GM12878 (cell line): ENCODE results near the gene PCCA. TPM values are rescaled to one million over a fixed set of nuclear protein-coding genes. Genes with fewer than 3 reads are reported as not detected.

Experiments
- BACH1 ChIP-seq: fragments of 450-650 bp; IDR thresholded peaks from 2 replicates; pipeline ENCODE4 v1.6.1; 2017; ENCODE audit warnings: mild to moderate bottlenecking, borderline replicate concordance
- CREB1 ChIP-seq: IDR thresholded peaks from 2 replicates; pipeline ENCODE4 v1.6.1; 2012; ENCODE audit warnings: low read depth, mild to moderate bottlenecking, inconsistent platforms
- DPF2 ChIP-seq: fragments of 450-650 bp; IDR thresholded peaks from 2 replicates; pipeline ENCODE4 v1.6.1; 2017; ENCODE audit warnings: mild to moderate bottlenecking
- KDM1A ChIP-seq: fragments of 200-600 bp; sonication (generic); IDR thresholded peaks from 2 replicates; pipeline ENCODE4 v1.6.1; 2016; ENCODE audit warnings: borderline replicate concordance
- NFXL1 ChIP-seq: fragments of 450-650 bp; IDR thresholded peaks from 2 replicates; pipeline ENCODE4 v1.6.1; 2017; ENCODE audit warnings: antibody characterized with exemption, mild to moderate bottlenecking, borderline replicate concordance
- SREBF1 ChIP-seq: IDR thresholded peaks from 2 replicates; pipeline ENCODE4 v1.6.1; 2012; ENCODE audit warnings: mild to moderate bottlenecking, low read length
- SUPT20H ChIP-seq: IDR thresholded peaks from 2 replicates; pipeline ENCODE4 v1.6.1; 2011; ENCODE audit warnings: low read depth, mild to moderate bottlenecking, low read length, moderate library complexity, borderline replicate concordance; ENCODE audit not compliant: control insufficient read depth
- polyA plus RNA-seq, 11 experiments: library from polyadenylated mRNA; depleted of rRNA in 4 of 11; unstranded in 6 of 11; stranded (reverse) in 5 of 11; fragments of >200 nt; fragmentation: Nextera tagmentation in 4 of 11; fragmentation: Illumina TruSeq in 1 of 11; extraction: Ambion mirVana in 4 of 11; extraction: Trizol in 1 of 11; gene quantifications; 1 replicate in 1 of 11; 2 replicates in 10 of 11; pipeline versions ENCODE4 v1.2.1 to v1.2.3, GENCODE V29; 2011 to 2016; ENCODE audit warnings: inconsistent platforms in 2 of 11, missing spikeins in 2 of 11, low read depth in 1 of 11
- total RNA-seq, 4 experiments: library from RNA; depleted of rRNA in 3 of 4; stranded (reverse); fragments of >200 nt in 3 of 4; fragmentation: Illumina TruSeq in 1 of 4; extraction: Trizol in 1 of 4; gene quantifications; 2 replicates each; pipeline versions ENCODE4 v1.2.1 to v1.2.3, GENCODE V29; 2013 to 2021
- TF ChIP-seq, protein P1 (sequence below): fragments of 450-650 bp; IDR thresholded peaks from 2 replicates; pipeline ENCODE4 v1.6.1; 2018; ENCODE audit warnings: borderline replicate concordance, mild to moderate bottlenecking; ENCODE audit not compliant: partially characterized antibody
- TF ChIP-seq, protein P2 (sequence below): fragments of 450-650 bp; formaldehyde crosslinking; IDR thresholded peaks from 2 replicates; pipeline ENCODE4 v1.5.0; 2022; ENCODE audit warnings: mild to moderate bottlenecking, missing genetic modification characterization

The PCCA gene
- total and polyA plus RNA-seq, 10 of the 15 experiments (the other 5 are each of a cell fraction or from before 2014, with no cell fraction given): 5.9 to 18.2 (median 12.4) TPM

DNA sequence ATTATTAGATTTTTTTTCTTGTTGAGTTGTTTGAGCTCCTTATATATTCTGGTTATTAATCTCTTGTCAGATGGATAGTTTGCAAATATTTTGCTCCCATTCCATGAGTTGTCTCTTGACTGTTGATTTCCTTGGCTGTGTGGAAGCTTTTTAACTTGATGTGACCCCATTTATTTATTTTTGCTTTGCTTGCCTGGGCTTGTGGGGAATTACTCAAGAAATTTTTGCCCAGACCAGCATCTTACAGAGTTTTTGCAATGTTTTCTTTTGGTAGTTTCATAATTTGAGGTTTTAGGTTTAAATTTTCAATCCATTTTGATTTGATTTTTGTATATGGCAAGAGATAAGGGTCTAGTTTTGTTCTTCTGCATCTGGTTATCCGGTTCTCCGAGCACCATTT, 124.7 kb downstream of the PCCA start (continued):
- TF ChIP-seq, protein P1, sequence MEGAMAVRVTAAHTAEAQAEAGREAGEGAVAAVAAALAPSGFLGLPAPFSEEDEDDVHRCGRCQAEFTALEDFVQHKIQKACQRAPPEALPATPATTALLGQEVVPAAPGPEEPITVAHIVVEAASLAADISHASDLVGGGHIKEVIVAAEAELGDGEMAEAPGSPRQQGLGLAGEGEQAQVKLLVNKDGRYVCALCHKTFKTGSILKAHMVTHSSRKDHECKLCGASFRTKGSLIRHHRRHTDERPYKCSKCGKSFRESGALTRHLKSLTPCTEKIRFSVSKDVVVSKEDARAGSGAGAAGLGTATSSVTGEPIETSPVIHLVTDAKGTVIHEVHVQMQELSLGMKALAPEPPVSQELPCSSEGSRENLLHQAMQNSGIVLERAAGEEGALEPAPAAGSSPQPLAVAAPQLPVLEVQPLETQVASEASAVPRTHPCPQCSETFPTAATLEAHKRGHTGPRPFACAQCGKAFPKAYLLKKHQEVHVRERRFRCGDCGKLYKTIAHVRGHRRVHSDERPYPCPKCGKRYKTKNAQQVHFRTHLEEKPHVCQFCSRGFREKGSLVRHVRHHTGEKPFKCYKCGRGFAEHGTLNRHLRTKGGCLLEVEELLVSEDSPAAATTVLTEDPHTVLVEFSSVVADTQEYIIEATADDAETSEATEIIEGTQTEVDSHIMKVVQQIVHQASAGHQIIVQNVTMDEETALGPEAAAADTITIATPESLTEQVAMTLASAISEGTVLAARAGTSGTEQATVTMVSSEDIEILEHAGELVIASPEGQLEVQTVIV: no peak
- TF ChIP-seq SUPT20H: no peak
- no peak for TF ChIP-seq BACH1
- no peak for TF ChIP-seq KDM1A
- no peak for TF ChIP-seq NFXL1
- TF ChIP-seq CREB1: no peak
- no peak for TF ChIP-seq DPF2
- TF ChIP-seq, protein P2, sequence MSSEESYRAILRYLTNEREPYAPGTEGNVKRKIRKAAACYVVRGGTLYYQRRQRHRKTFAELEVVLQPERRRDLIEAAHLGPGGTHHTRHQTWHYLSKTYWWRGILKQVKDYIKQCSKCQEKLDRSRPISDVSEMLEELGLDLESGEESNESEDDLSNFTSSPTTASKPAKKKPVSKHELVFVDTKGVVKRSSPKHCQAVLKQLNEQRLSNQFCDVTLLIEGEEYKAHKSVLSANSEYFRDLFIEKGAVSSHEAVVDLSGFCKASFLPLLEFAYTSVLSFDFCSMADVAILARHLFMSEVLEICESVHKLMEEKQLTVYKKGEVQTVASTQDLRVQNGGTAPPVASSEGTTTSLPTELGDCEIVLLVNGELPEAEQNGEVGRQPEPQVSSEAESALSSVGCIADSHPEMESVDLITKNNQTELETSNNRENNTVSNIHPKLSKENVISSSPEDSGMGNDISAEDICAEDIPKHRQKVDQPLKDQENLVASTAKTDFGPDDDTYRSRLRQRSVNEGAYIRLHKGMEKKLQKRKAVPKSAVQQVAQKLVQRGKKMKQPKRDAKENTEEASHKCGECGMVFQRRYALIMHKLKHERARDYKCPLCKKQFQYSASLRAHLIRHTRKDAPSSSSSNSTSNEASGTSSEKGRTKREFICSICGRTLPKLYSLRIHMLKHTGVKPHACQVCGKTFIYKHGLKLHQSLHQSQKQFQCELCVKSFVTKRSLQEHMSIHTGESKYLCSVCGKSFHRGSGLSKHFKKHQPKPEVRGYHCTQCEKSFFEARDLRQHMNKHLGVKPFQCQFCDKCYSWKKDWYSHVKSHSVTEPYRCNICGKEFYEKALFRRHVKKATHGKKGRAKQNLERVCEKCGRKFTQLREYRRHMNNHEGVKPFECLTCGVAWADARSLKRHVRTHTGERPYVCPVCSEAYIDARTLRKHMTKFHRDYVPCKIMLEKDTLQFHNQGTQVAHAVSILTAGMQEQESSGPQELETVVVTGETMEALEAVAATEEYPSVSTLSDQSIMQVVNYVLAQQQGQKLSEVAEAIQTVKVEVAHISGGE: no peak
- no peak for TF ChIP-seq SREBF1
